MM.1S (cell line): ENCODE results near the gene PHLPP2.

Experiments used
- DNase-seq: peaks from one replicate; pipeline ENCODE4 v3.0.0-alpha.2; 2015
- H2AFZ ChIP-seq: fragments of 300-600 bp; sonication (generic); 2 replicates; pipeline ENCODE4 v1.6.0; 2016; ENCODE audit warnings: antibody characterized with exemption, low read length
- H3F3A ChIP-seq: fragments of 300-600 bp; sonication (generic); 2 replicates; pipeline ENCODE4 v1.6.1; 2016; ENCODE audit warnings: mild to moderate bottlenecking, antibody characterized with exemption, low read length, moderate library complexity, mixed read lengths; ENCODE audit not compliant: insufficient read depth
- H3K27ac ChIP-seq: fragments of 300-600 bp; sonication (generic); 2 replicates; pipeline ENCODE4 v1.5.1; 2016; ENCODE audit warnings: mild to moderate bottlenecking, low read length
- H3K27me3 ChIP-seq: fragments of 300-600 bp; sonication (generic); replicated peaks from 2 replicates; pipeline ENCODE4 v1.6.0; 2016; ENCODE audit warnings: low read length; ENCODE audit not compliant: insufficient read depth
- H3K36me3 ChIP-seq: fragments of 300-600 bp; sonication (generic); replicated peaks from 2 replicates; pipeline ENCODE4 v1.6.1; 2016; ENCODE audit warnings: mild to moderate bottlenecking, low read length, mixed read lengths; ENCODE audit not compliant: insufficient read depth
- H3K4me1 ChIP-seq: fragments of 300-600 bp; sonication (generic); 2 replicates; pipeline ENCODE4 v1.6.1; 2016; ENCODE audit warnings: low read length, mixed read lengths
- H3K4me2 ChIP-seq: fragments of 300-600 bp; sonication (generic); 2 replicates; pipeline ENCODE4 v1.6.0; 2016; ENCODE audit warnings: low read depth, low read length
- H3K4me3 ChIP-seq: fragments of 300-600 bp; sonication (generic); 2 replicates; pipeline ENCODE4 v1.5.1; 2016; ENCODE audit warnings: low read length, mixed read lengths
- H3K79me2 ChIP-seq: fragments of 300-600 bp; sonication (generic); 2 replicates; pipeline ENCODE4 v1.6.1; 2016; ENCODE audit warnings: mixed run types, low read length, mixed read lengths
- H3K9ac ChIP-seq: fragments of 300-600 bp; sonication (generic); 2 replicates; pipeline ENCODE4 v1.6.1; 2016; ENCODE audit warnings: low read length, mixed read lengths
- H3K9me2 ChIP-seq: fragments of 300-600 bp; sonication (generic); replicated peaks from 2 replicates; pipeline ENCODE4 v1.6.1; 2016; ENCODE audit warnings: mild to moderate bottlenecking, low read length, mixed read lengths; ENCODE audit not compliant: insufficient read depth
- H3K9me3 ChIP-seq: fragments of 300-600 bp; sonication (generic); replicated peaks from 2 replicates; pipeline ENCODE4 v1.6.1; 2016; ENCODE audit warnings: mild to moderate bottlenecking, low read length, mixed read lengths; ENCODE audit not compliant: insufficient read depth
- H4K20me1 ChIP-seq: fragments of 300-600 bp; sonication (generic); 2 replicates; pipeline ENCODE4 v1.6.1; 2016; ENCODE audit warnings: mild to moderate bottlenecking, low read length, moderate library complexity, mixed read lengths; ENCODE audit not compliant: insufficient read depth
- CTCF ChIP-seq: fragments of 300-600 bp; sonication (generic); IDR thresholded peaks from 2 replicates; pipeline ENCODE4 v1.5.1; 2016; ENCODE audit warnings: antibody characterized with exemption, low read length, mixed read lengths
- EZH2 ChIP-seq: fragments of 300-600 bp; sonication (generic); optimal IDR thresholded peaks from 2 replicates; pipeline ENCODE3; 2017; ENCODE audit warnings: low read depth, mild to moderate bottlenecking, antibody characterized with exemption, low read length, mixed read lengths
- EZH2phosphoT487 ChIP-seq: fragments of 300-600 bp; sonication (generic); IDR thresholded peaks from 2 replicates; pipeline ENCODE4 v1.6.1; 2018; ENCODE audit warnings: antibody characterized with exemption, low read length

The PHLPP2 gene

GRCh38 chr16:71758293-71758760, 33.8 kb upstream of the PHLPP2 start:
- no peak for DNase-seq
- no peak overlapping the region for H3K27ac ChIP-seq
- H3K4me3 ChIP-seq, result no peak overlapping the region
- no peak overlapping the region for H3K9ac ChIP-seq
- no peaks in the 10 kb centered on the region for H3F3A ChIP-seq
- no peaks in the 10 kb centered on the region for H3K9me3 ChIP-seq
- no peak for TF ChIP-seq EZH2phosphoT487
- TF ChIP-seq EZH2, result no peak
- no peak for TF ChIP-seq CTCF
- no peaks in the 10 kb centered on the region; the same call in 1 of the 2 replicates for H3K4me1 ChIP-seq
- H4K20me1 ChIP-seq, result no peaks in the 10 kb centered on the region
- H3K4me2 ChIP-seq, result no peak overlapping the region
- H3K36me3 ChIP-seq, result peaks cover 6% of the 10 kb centered on the region; the same call in 1 of the 2 replicates
- H2AFZ ChIP-seq, result no peak overlapping the region
- H3K79me2 ChIP-seq, result peaks cover 6% of the 10 kb centered on the region; the same call in 1 of the 2 replicates
- no peaks in the 10 kb centered on the region for H3K9me2 ChIP-seq
- H3K27me3 ChIP-seq, result no peaks in the 10 kb centered on the region

GRCh38 chr16:71754652-71755051, 30.2 kb upstream of the PHLPP2 start:
- Histone ChIP-seq H3K4me1 (no peaks in the 10 kb centered on the region; the same call in 1 of the 2 replicates), H3K27me3 (no peaks in the 10 kb centered on the region), H3K36me3 (peaks cover 7% of the 10 kb centered on the region; the same call in 1 of the 2 replicates), H3F3A (no peaks in the 10 kb centered on the region), H3K4me2 (no peak overlapping the region), H3K4me3 (no peak overlapping the region), H3K9me2 (no peaks in the 10 kb centered on the region), H3K9me3 (no peaks in the 10 kb centered on the region), H2AFZ (no peak overlapping the region), H3K9ac (no peak overlapping the region), H3K79me2 (peaks cover 7% of the 10 kb centered on the region; the same call in 1 of the 2 replicates), H3K27ac (no peak overlapping the region), H4K20me1 (no peaks in the 10 kb centered on the region)
- no peak for DNase-seq
- TF ChIP-seq EZH2phosphoT487, result no peak
- no peak for TF ChIP-seq CTCF
- TF ChIP-seq EZH2, result no peak

- Histone ChIP-seq H3K36me3 (peaks cover 7% of the 10 kb centered on the region; the same call in 1 of the 2 replicates), H3K27me3 (no peaks in the 10 kb centered on the region), H3F3A (no peaks in the 10 kb centered on the region), H3K4me1 (no peaks in the 10 kb centered on the region; the same call in 1 of the 2 replicates), H3K27ac (no peak overlapping the region), H4K20me1 (no peaks in the 10 kb centered on the region), H3K4me2 (no peak overlapping the region), H3K79me2 (peaks cover 7% of the 10 kb centered on the region; the same call in 1 of the 2 replicates), H3K9ac (no peak overlapping the region), H3K9me3 (no peaks in the 10 kb centered on the region), H3K9me2 (no peaks in the 10 kb centered on the region), H3K4me3 (no peak overlapping the region), H2AFZ (no peak overlapping the region)
- no peak for DNase-seq
- TF ChIP-seq EZH2phosphoT487, result no peak
- TF ChIP-seq CTCF, result no peak
- TF ChIP-seq EZH2, result no peak
These were observed 29.6 kb upstream of the PHLPP2 start for GRCh38 chr16:71754108-71754507.
